ENCODE measurements around the gene TATDN3. TPM values are rescaled to one million over a fixed set of nuclear protein-coding genes. Genes with fewer than 3 reads are reported as not detected.

TATDN3 gene
- total RNA-seq, 1 experiment from 2014 or later = 10.3 TPM

DNA sequence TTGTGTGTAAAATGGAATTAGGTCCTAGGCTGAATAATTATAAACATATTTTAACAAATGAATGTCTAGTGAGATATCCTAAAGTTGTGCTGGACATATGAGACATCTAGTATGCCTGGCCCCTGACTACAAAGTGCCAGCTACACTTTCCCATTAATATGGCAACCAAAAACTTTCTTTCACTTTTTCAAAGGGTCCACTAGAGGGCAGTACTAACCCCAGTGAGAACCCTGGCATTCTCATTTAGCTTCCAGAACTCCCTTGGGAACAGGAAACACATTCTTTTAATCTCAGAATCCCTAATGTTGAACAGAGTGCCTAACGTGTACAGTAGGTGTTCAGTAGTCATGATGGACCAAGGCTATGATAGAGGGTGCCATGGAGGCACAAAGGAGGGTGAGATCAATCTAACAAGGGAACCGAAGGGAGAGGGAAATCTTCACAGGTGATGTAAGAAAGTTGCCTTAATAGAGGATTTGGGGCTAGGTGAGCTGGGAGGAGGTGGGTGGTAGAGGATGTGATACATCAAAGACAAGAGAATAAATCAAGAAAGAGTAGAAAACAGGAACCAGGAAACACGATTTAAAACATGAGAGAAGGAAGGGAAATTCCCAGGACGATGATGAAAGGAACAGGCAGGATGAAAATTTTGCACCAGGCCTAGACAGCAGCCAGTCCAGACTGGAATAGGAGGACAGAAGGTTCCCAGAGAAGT lies 41.7 kb upstream of the TATDN3 start:
- intact Hi-C loops (cut with micrococcal nuclease; ENCODE audit: unreplicated experiment) = loop anchor here (1.0 to 2.0 kb wide), 3 partner anchors 33 to 245 kb away; no protein-coding TSS in a partner anchor
- H3K36me3 Mint-ChIP-seq (ENCODE audit: insufficient read depth, unreplicated experiment) = peaks cover 10% of the 10 kb centered on the region
- peak overlapping the region; percentile 88 for H3K27ac Mint-ChIP-seq (ENCODE audit: unreplicated experiment)
- peaks cover 20% of the 10 kb centered on the region for H3K4me1 Mint-ChIP-seq (ENCODE audit: low read depth, unreplicated experiment)
- H3K9me3 Mint-ChIP-seq (ENCODE audit: low read depth, unreplicated experiment) = no peaks in the 10 kb centered on the region
- TF ChIP-seq, protein P1, sequence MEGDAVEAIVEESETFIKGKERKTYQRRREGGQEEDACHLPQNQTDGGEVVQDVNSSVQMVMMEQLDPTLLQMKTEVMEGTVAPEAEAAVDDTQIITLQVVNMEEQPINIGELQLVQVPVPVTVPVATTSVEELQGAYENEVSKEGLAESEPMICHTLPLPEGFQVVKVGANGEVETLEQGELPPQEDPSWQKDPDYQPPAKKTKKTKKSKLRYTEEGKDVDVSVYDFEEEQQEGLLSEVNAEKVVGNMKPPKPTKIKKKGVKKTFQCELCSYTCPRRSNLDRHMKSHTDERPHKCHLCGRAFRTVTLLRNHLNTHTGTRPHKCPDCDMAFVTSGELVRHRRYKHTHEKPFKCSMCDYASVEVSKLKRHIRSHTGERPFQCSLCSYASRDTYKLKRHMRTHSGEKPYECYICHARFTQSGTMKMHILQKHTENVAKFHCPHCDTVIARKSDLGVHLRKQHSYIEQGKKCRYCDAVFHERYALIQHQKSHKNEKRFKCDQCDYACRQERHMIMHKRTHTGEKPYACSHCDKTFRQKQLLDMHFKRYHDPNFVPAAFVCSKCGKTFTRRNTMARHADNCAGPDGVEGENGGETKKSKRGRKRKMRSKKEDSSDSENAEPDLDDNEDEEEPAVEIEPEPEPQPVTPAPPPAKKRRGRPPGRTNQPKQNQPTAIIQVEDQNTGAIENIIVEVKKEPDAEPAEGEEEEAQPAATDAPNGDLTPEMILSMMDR (IDR thresholded peaks at IDR 0.05; ENCODE audit: unreplicated experiment) = peak; percentile 53
- CTCF ChIA-PET = interaction anchor here (0.6 to 2.6 kb wide), 17 partner anchors 10 to 715 kb away, joined by 3 to 23 read pairs (median 4); partner anchors contain the start of genes DTL, FLVCR1, INTS7 and NSL1
- no TSS peak for BruUV-seq (replicated peaks)
- DNase-seq = peak; percentile 32
- peak overlapping the region; percentile 29 for H3K4me3 Mint-ChIP-seq (ENCODE audit: low read depth, unreplicated experiment)
- no peaks in the 10 kb centered on the region for H3K27me3 Mint-ChIP-seq (ENCODE audit: unreplicated experiment)

DNA sequence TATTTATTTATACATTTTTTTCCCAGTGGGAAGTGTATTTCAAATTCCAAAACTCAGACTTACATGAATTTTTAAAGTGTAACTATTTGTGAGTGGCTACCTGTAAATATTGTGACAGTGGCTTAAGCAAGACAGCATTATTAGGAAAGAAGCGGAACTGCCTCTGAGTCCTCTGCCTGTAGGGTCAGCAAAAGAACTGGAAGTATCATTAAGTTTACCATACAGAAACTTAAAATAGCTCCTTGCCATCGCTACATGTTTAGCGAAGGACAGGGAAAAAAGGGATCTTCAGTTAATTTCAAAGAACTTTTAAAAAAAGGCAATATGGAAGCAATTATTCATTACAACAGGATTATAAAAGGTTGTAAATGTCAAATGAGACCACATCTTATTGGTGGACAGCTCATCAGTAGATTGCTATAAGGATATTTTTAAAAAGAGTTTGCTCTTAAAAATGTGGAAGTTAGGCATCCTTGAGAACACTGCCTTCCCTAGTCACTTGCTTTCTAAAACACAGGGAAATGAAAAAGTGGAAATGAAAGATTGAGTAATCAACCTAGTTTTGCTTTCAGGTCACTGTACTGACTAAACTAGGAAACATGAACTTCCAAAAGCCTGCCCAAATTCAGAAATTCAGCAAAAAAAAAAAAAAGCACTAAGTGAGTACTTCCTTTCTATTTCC lies 39.3 kb upstream of the TATDN3 start:
- intact Hi-C loops (cut with micrococcal nuclease; ENCODE audit: unreplicated experiment) = no loop called here
- H3K27ac Mint-ChIP-seq (ENCODE audit: unreplicated experiment) = no peak overlapping the region
- H3K9me3 Mint-ChIP-seq (ENCODE audit: low read depth, unreplicated experiment) = no peaks in the 10 kb centered on the region
- TF ChIP-seq, protein P1 (IDR thresholded peaks at IDR 0.05; ENCODE audit: unreplicated experiment) = no peak
- BruUV-seq (replicated peaks) = no TSS peak
- no peaks in the 10 kb centered on the region for H3K27me3 Mint-ChIP-seq (ENCODE audit: unreplicated experiment)
- H3K36me3 Mint-ChIP-seq (ENCODE audit: insufficient read depth, unreplicated experiment) = peaks cover 10% of the 10 kb centered on the region
- no peak overlapping the region for H3K4me3 Mint-ChIP-seq (ENCODE audit: low read depth, unreplicated experiment)
- CTCF ChIA-PET = interaction anchor here (0.5 to 1.5 kb wide), 2 partner anchors 16 to 1104 kb away, joined by 4 to 13 read pairs; no protein-coding TSS in a partner anchor
- no peak for DNase-seq
- peaks cover 20% of the 10 kb centered on the region for H3K4me1 Mint-ChIP-seq (ENCODE audit: low read depth, unreplicated experiment)

DNA sequence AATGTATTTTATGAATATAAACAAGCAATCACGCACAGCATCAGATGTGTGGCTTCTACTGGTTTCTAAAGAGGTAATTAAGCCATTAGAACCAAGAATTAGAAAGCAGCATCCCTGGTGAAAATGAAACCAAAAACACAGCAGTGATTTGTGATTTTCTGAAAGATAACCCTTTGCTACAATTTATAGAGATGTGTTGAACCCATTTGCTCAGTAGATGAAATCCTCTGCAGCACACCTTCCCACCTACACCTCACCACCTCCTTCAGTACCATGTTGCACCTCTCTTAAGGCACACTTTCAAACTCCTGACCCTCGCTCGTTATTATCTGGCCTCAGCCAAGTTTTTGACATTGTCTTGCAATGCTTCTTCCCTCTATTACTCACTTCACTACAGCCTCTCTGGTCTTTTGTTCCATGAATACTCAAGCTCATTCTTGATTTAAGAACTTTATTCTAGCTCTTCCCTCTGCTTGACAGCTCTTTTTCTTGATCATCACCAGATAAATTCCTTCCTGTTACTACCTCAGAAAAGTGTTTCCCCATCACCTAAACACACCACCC lies 38.7 kb upstream of the TATDN3 start:
- Mint-ChIP-seq H3K4me1 (ENCODE audit: low read depth, unreplicated experiment) (peaks cover 20% of the 10 kb centered on the region), H3K36me3 (ENCODE audit: insufficient read depth, unreplicated experiment) (peaks cover 10% of the 10 kb centered on the region), H3K27me3 (ENCODE audit: unreplicated experiment) (no peaks in the 10 kb centered on the region), H3K4me3 (ENCODE audit: low read depth, unreplicated experiment) (no peak overlapping the region), H3K27ac (ENCODE audit: unreplicated experiment) (no peak overlapping the region), H3K9me3 (ENCODE audit: low read depth, unreplicated experiment) (no peaks in the 10 kb centered on the region)
- DNase-seq = no peak
- TF ChIP-seq, protein P1 (IDR thresholded peaks at IDR 0.05; ENCODE audit: unreplicated experiment) = no peak
- BruUV-seq (replicated peaks) = no TSS peak
- CTCF ChIA-PET = interaction anchor here (0.6 to 1.5 kb wide), 2 partner anchors 16 to 31 kb away, joined by 3 to 4 read pairs; no protein-coding TSS in a partner anchor
- intact Hi-C loops (cut with micrococcal nuclease; ENCODE audit: unreplicated experiment) = no loop called here

DNA sequence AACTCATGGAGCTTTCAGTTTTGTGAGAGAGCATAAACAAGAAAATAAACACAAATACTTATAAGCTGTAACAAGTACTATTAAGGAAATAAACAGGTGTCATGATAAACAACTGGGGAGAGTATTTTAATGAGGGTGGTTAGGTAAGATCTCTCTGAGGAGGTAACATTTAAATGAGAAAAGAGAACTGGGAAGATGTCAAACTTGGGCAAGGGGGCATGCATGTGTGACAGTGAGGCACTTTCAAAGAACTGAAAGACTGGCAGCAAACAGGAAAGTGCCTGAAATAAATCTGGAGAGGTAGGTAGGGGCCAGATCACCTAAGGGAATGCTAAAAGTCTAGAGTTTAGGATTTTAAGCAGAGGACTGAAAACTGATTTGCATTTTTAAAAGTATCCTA lies 37.9 kb upstream of the TATDN3 start:
- Mint-ChIP-seq H3K4me3 (ENCODE audit: low read depth, unreplicated experiment) (no peak overlapping the region), H3K9me3 (ENCODE audit: low read depth, unreplicated experiment) (no peaks in the 10 kb centered on the region), H3K27ac (ENCODE audit: unreplicated experiment) (no peak overlapping the region), H3K4me1 (ENCODE audit: low read depth, unreplicated experiment) (peaks cover 20% of the 10 kb centered on the region), H3K27me3 (ENCODE audit: unreplicated experiment) (no peaks in the 10 kb centered on the region), H3K36me3 (ENCODE audit: insufficient read depth, unreplicated experiment) (peaks cover 10% of the 10 kb centered on the region)
- CTCF ChIA-PET = interaction anchor here (0.6 to 1.5 kb wide), 3 partner anchors 15 to 273 kb away, joined by 3 to 4 read pairs (median 3); no protein-coding TSS in a partner anchor
- no TSS peak for BruUV-seq (replicated peaks)
- TF ChIP-seq, protein P1 (IDR thresholded peaks at IDR 0.05; ENCODE audit: unreplicated experiment) = no peak
- intact Hi-C loops (cut with micrococcal nuclease; ENCODE audit: unreplicated experiment) = no loop called here
- no peak for DNase-seq
